K562 (cell line): ENCODE data around the gene NCAPG2. TPM values are rescaled to one million over a fixed set of nuclear protein-coding genes. Genes with fewer than 3 reads are reported as not detected.

Experiments
- ARID4B ChIP-seq: sonication (generic); formaldehyde crosslinking; IDR thresholded peaks from 2 replicates; pipeline ENCODE4 v1.8.0; 2022; ENCODE audit warnings: mild to moderate bottlenecking, missing genetic modification reagents
- ASH1L ChIP-seq: fragments of 450-650 bp; IDR thresholded peaks from 2 replicates; pipeline ENCODE4 v1.6.1; 2018; ENCODE audit warnings: borderline replicate concordance, mild to moderate bottlenecking, low read depth; ENCODE audit not compliant: partially characterized antibody
- CEBPB ChIP-seq: fragments of 450-650 bp; IDR thresholded peaks from 2 replicates; pipeline ENCODE4 v1.6.1; 2016; ENCODE audit warnings: missing genetic modification characterization, missing compliant biosample characterization
- DLX4 ChIP-seq: fragments of 250-450 bp; sonication (Bioruptor Pico); IDR thresholded peaks from 2 replicates; pipeline ENCODE4 v1.6.1; 2021; ENCODE audit warnings: mild to moderate bottlenecking
- ELF2 ChIP-seq: fragments of 250-450 bp; sonication (Bioruptor Pico); IDR thresholded peaks from 2 replicates; pipeline ENCODE4 v1.5.0; 2021; ENCODE audit warnings: mild to moderate bottlenecking
- MLLT1 ChIP-seq, 2 experiments: fragments of 450-650 bp; IDR thresholded peaks; 2 replicates each; pipeline ENCODE4 v1.6.1; 2016
- RBFOX2 ChIP-seq: fragments of 200-400 bp; formaldehyde crosslinking; IDR thresholded peaks from 2 replicates; pipeline ENCODE4 v1.6.1; 2017; ENCODE audit warnings: low read depth, mild to moderate bottlenecking, low read length, moderate library complexity
- RBM15 ChIP-seq: fragments of 200-400 bp; formaldehyde crosslinking; IDR thresholded peaks from 2 replicates; pipeline ENCODE4 v1.6.1; 2018; ENCODE audit warnings: mild to moderate bottlenecking, low read length, moderate library complexity; ENCODE audit not compliant: insufficient read depth
- SP2 ChIP-seq: IDR thresholded peaks from 2 replicates; pipeline ENCODE4 v1.6.1; 2011; ENCODE audit warnings: mild to moderate bottlenecking, low read depth, low read length, moderate library complexity; ENCODE audit not compliant: poor library complexity, severe bottlenecking; ENCODE audit errors: extremely low read depth
- ZKSCAN1 ChIP-seq: fragments of 150-350 bp; IDR thresholded peaks from 2 replicates; pipeline ENCODE4 v1.6.1; 2016; ENCODE audit warnings: low read depth, low read length
- ZMIZ1 ChIP-seq, 2 experiments: fragments of 150-350 bp in 1 of 2; IDR thresholded peaks; 2 replicates each; pipeline ENCODE4 v1.6.1; 2012 to 2016; ENCODE audit warnings: low read depth in 2 of 2, low read length in 2 of 2, mild to moderate bottlenecking in 1 of 2, moderate library complexity in 1 of 2
- ZNF134 ChIP-seq: fragments of 250-450 bp; sonication (Bioruptor Pico); conservative IDR thresholded peaks from 2 replicates; pipeline ENCODE4 v1.4.0; 2020
- ZNF449 ChIP-seq: fragments of 250-450 bp; sonication (Bioruptor Pico); IDR thresholded peaks from 2 replicates; pipeline ENCODE4 v1.8.0; 2022; ENCODE audit warnings: moderate library complexity, mild to moderate bottlenecking, inconsistent platforms
- ZNF707 ChIP-seq: fragments of 250-450 bp; sonication (Bioruptor Pico); conservative IDR thresholded peaks from 2 replicates; pipeline ENCODE4 v1.8.0; 2022; ENCODE audit warnings: inconsistent platforms, mild to moderate bottlenecking, moderate library complexity
- polyA plus RNA-seq, 8 experiments: library from polyadenylated mRNA; depleted of rRNA in 4 of 8; stranded (reverse) in 5 of 8; unstranded in 3 of 8; fragments of >200 nt; fragmentation: Nextera tagmentation in 2 of 8; fragmentation: Illumina TruSeq in 1 of 8; extraction: Ambion mirVana in 2 of 8; extraction: Trizol in 1 of 8; gene quantifications; 2 replicates each; pipeline versions ENCODE4 v1.2.1 to v1.2.3, GENCODE V29; 2011 to 2014; ENCODE audit warnings: inconsistent platforms in 1 of 8, missing spikeins in 1 of 8
- total RNA-seq, 7 experiments: library from RNA; depleted of rRNA in 6 of 7; stranded (reverse); fragments of >200 nt in 6 of 7; fragmentation: Illumina TruSeq in 2 of 7; extraction: Trizol in 2 of 7; gene quantifications; 2 replicates each; pipeline versions ENCODE4 v1.2.1 to v1.2.3, GENCODE V29; 2011 to 2021; ENCODE audit warnings: low replicate concordance in 1 of 7

Gene NCAPG2
- total and polyA plus RNA-seq, 9 of the 15 experiments (the other 6 are each of a cell fraction or from before 2014, with no cell fraction given) = 21.5 to 127 (median 86.1) TPM

- peak; percentile 48; the same call in 1 of the 2 replicates for TF ChIP-seq ZNF134 (CRISPR knock-in tag)
- TF ChIP-seq ZKSCAN1 = no peak
- no peak for TF ChIP-seq CEBPB
- TF ChIP-seq SP2 = no peak
- TF ChIP-seq RBFOX2 = peak; percentile 97
- peak; percentile 77; the same call in 1 of the 2 replicates for TF ChIP-seq ARID4B (CRISPR knock-in tag)
- TF ChIP-seq MLLT1 (IDR thresholded peaks at IDR 0.05) = peak in 1 of 2 experiments; percentile 57; a peak in 1 of 4 replicates
- peak; percentile 2 to 59; a peak in 2 of 4 replicates for TF ChIP-seq ZMIZ1 (IDR thresholded peaks at IDR 0.05; ENCODE audit: low read depth in 2 of 2, low read length in 2 of 2)
- no peak for TF ChIP-seq DLX4 (CRISPR knock-in tag)
- no peak for TF ChIP-seq RBM15
- no peak for TF ChIP-seq ZNF707
- TF ChIP-seq ZNF449 = no peak
- TF ChIP-seq ASH1L = no peak
- TF ChIP-seq ELF2 (CRISPR knock-in tag) = peak; percentile 88
These were observed at the start of gene NCAPG2 (continued) for GRCh38 chr7:158704524-158705233.
